H1 (cell line): ENCODE results near the gene PDE4D.

Experiments used
- CHD2 ChIP-seq: IDR thresholded peaks from 2 replicates; pipeline ENCODE4 v1.6.1; 2012; ENCODE audit warnings: low read length, improper control_type of control experiment
- EZH2 ChIP-seq: fragments of 200-600 bp; sonication (generic); IDR thresholded peaks from 2 replicates; pipeline ENCODE4 v1.7.1; 2012; ENCODE audit warnings: low read depth, mild to moderate bottlenecking, moderate library complexity, low read length, inconsistent platforms; ENCODE audit not compliant: severe bottlenecking
- FOSL1 ChIP-seq: IDR thresholded peaks from 2 replicates; pipeline ENCODE4 v1.6.1; 2011; ENCODE audit warnings: mild to moderate bottlenecking, low read depth, low read length, moderate library complexity; ENCODE audit not compliant: insufficient read depth
- JUN ChIP-seq: IDR thresholded peaks from 2 replicates; pipeline ENCODE4 v1.6.1; 2011; ENCODE audit warnings: low read depth, mild to moderate bottlenecking, improper control_type of control experiment, low read length
- POLR2A ChIP-seq, 2 experiments: IDR thresholded peaks; 1 replicate in 1 of 2; 2 replicates in 1 of 2; pipeline ENCODE4 v1.6.1; 2011; ENCODE audit warnings: low read depth in 2 of 2, low read length in 2 of 2, mild to moderate bottlenecking in 2 of 2; ENCODE audit errors: control extremely low read depth in 1 of 2
- POLR2AphosphoS5 ChIP-seq: IDR thresholded peaks from 2 replicates; pipeline ENCODE4 v1.6.1; 2011; ENCODE audit warnings: low read depth, low read length
- RAD21 ChIP-seq, 2 experiments: IDR thresholded peaks in 1 of 2; conservative IDR thresholded peaks in 1 of 2; 2 replicates each; pipeline ENCODE4 v1.6.1; 2011; ENCODE audit warnings: low read depth in 2 of 2, low read length in 2 of 2, improper control_type of control experiment in 1 of 2, inconsistent platforms in 1 of 2, mild to moderate bottlenecking in 1 of 2, moderate library complexity in 1 of 2
- RFX5 ChIP-seq: IDR thresholded peaks from 2 replicates; pipeline ENCODE4 v1.6.1; 2011; ENCODE audit warnings: low read depth, low read length, improper control_type of control experiment, borderline replicate concordance
- SIN3A ChIP-seq, 2 experiments: IDR thresholded peaks in 1 of 2; conservative IDR thresholded peaks in 1 of 2; 2 replicates each; pipeline ENCODE4 v1.6.1; 2011 to 2012; ENCODE audit warnings: low read length in 2 of 2, improper control_type of control experiment in 1 of 2, low read depth in 1 of 2, mild to moderate bottlenecking in 1 of 2
- TCF12 ChIP-seq: IDR thresholded peaks from 2 replicates; pipeline ENCODE4 v1.6.1; 2011; ENCODE audit warnings: low read depth, mild to moderate bottlenecking, low read length
- YY1 ChIP-seq: IDR thresholded peaks from 2 replicates; pipeline ENCODE4 v1.6.1; 2011; ENCODE audit warnings: low read depth, mild to moderate bottlenecking, low read length
- TF ChIP-seq, protein P1 (sequence below), 3 experiments: IDR thresholded peaks; 1 replicate in 2 of 3; 2 replicates in 1 of 3; pipeline versions ENCODE4 v1.5.1 to v1.6.1; 2011; ENCODE audit warnings: low read length in 3 of 3, mild to moderate bottlenecking in 3 of 3, inconsistent platforms in 2 of 3, low read depth in 1 of 3, moderate library complexity in 1 of 3; ENCODE audit not compliant: insufficient read depth in 1 of 3; ENCODE audit errors: control extremely low read depth in 1 of 3
- TF ChIP-seq, protein P2 (sequence below): IDR thresholded peaks from 2 replicates; pipeline ENCODE4 v1.6.1; 2011; ENCODE audit warnings: low read depth, mild to moderate bottlenecking, low read length; ENCODE audit not compliant: insufficient read depth

DNA sequence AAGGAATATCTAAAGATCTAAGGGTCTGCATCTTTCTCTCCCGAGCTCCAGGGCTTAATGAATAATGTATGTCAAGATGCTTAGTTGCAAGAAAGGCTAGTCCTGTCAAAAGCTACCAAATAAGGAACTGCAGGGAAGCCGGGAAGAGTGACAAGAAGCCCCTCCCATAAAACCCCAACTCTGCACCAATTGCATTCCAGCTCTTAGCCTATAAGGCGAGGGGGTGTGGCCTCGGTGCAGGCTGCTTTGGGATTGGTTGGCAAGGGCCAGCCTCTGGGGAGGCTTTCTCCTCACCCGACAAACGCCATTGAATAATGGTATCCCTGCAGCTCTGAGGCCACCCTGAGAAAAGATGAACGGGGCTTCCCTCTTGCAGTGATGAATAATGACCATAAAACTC is 893.7 kb downstream of the PDE4D start:
- no peak for TF ChIP-seq RAD21 (IDR thresholded peaks at IDR 0.05 in 1 of 2, conservative IDR thresholded peaks at IDR 0.05 in 1 of 2; ENCODE audit: low read depth in 2 of 2, low read length in 2 of 2)
- TF ChIP-seq FOSL1: no peak
- no peak for TF ChIP-seq JUN
- TF ChIP-seq, protein P1, sequence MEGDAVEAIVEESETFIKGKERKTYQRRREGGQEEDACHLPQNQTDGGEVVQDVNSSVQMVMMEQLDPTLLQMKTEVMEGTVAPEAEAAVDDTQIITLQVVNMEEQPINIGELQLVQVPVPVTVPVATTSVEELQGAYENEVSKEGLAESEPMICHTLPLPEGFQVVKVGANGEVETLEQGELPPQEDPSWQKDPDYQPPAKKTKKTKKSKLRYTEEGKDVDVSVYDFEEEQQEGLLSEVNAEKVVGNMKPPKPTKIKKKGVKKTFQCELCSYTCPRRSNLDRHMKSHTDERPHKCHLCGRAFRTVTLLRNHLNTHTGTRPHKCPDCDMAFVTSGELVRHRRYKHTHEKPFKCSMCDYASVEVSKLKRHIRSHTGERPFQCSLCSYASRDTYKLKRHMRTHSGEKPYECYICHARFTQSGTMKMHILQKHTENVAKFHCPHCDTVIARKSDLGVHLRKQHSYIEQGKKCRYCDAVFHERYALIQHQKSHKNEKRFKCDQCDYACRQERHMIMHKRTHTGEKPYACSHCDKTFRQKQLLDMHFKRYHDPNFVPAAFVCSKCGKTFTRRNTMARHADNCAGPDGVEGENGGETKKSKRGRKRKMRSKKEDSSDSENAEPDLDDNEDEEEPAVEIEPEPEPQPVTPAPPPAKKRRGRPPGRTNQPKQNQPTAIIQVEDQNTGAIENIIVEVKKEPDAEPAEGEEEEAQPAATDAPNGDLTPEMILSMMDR (IDR thresholded peaks at IDR 0.05; ENCODE audit: control extremely low read depth in 1 of 3, insufficient read depth in 1 of 3, low read depth in 1 of 3, low read length in 3 of 3): no peak
- TF ChIP-seq POLR2A (IDR thresholded peaks at IDR 0.05; ENCODE audit: control extremely low read depth in 1 of 2, low read depth in 2 of 2, low read length in 2 of 2): 0 out of 3 replicates have a peak, but pooled peaks of 1 of the 2 experiments have one; percentile 28
- no peak for TF ChIP-seq CHD2
- TF ChIP-seq EZH2: no peak
- TF ChIP-seq YY1: peak; percentile 52; the same call in 1 of the 2 replicates
- TF ChIP-seq RFX5: no peak
- TF ChIP-seq TCF12: no peak
- no peak for TF ChIP-seq SIN3A (conservative IDR thresholded peaks at IDR 0.05 in 1 of 2, IDR thresholded peaks at IDR 0.05 in 1 of 2; ENCODE audit: low read depth in 1 of 2, low read length in 2 of 2)
- no peak for TF ChIP-seq POLR2AphosphoS5
- TF ChIP-seq, protein P2, sequence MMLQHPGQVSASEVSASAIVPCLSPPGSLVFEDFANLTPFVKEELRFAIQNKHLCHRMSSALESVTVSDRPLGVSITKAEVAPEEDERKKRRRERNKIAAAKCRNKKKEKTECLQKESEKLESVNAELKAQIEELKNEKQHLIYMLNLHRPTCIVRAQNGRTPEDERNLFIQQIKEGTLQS: no peak
